GM10266 (cell line): ENCODE data around the gene COA7.

Experiments
- DNase-seq: peaks from one replicate; pipeline ENCODE4 v3.0.0; 2012; ENCODE audit errors: extremely low spot score
- CTCF ChIP-seq: IDR thresholded peaks from 2 replicates; pipeline ENCODE4 v1.5.1; 2012; ENCODE audit warnings: mild to moderate bottlenecking, low read depth; ENCODE audit not compliant: control insufficient read depth, insufficient read depth; ENCODE audit errors: missing control alignments

The COA7 gene

GRCh38 chr1:52677076-52677806, 20.9 kb downstream of the COA7 start:
- TF ChIP-seq CTCF = no peak
- DNase-seq = no peak

GRCh38 chr1:52676249-52676903, 21.8 kb downstream of the COA7 start:
- DNase-seq = no peak
- no peak for TF ChIP-seq CTCF

- TF ChIP-seq CTCF = no peak
- DNase-seq = no peak
Observed at GRCh38 chr1:52674497-52675384, 23.4 kb downstream of the COA7 start.

- no peak for TF ChIP-seq CTCF
Observed at GRCh38 chr1:52673513-52673912, 24.6 kb downstream of the COA7 start.

GRCh38 chr1:52672946-52673345, 25.2 kb downstream of the COA7 start:
- no peak for DNase-seq

More at GRCh38 chr1:52673513-52673912, 24.6 kb downstream of the COA7 start:
- no peak for DNase-seq

GRCh38 chr1:52670604-52671003, 27.5 kb downstream of the COA7 start:
- no peak for DNase-seq
- no peak for TF ChIP-seq CTCF

More at GRCh38 chr1:52672946-52673345, 25.2 kb downstream of the COA7 start:
- TF ChIP-seq CTCF = no peak
